ENCODE measurements around the gene GJB3. TPM values are rescaled to one million over a fixed set of nuclear protein-coding genes. Genes with fewer than 3 reads are reported as not detected.
"Not testable (repeated sequence)": the region's sequence is repeated elsewhere in the genome, so short reads cannot be mapped to it uniquely, and the experiment has no call there.

GJB3 gene
- total RNA-seq = not detected

GRCh38 chr1:34781071-34781843 is at the start of gene GJB3:
Gene GJB3, plus strand, starts transcription at chr1:34781214. Its CDS starts 3,549 bp downstream, at chr1:34784763.
- DNase-seq (ENCODE audit: low spot score) (no peak), ATAC-seq (ENCODE audit: low FRiP score) (no peak)
- no peak for TF ChIP-seq CTCF (IDR thresholded peaks at IDR 0.05)

GRCh38 chr1:34732831-34733230 is 48.2 kb upstream of the GJB3 start:
- not testable (repeated sequence) for DNase-seq (ENCODE audit: low spot score); ATAC-seq (ENCODE audit: low FRiP score)

- no peak for TF ChIP-seq CTCF (IDR thresholded peaks at IDR 0.05)
- DNase-seq (ENCODE audit: low spot score) (no peak), ATAC-seq (ENCODE audit: low FRiP score) (no peak)
These were observed 44.3 kb upstream of the GJB3 start for GRCh38 chr1:34736692-34737091.

- ATAC-seq (ENCODE audit: low FRiP score); DNase-seq (ENCODE audit: low spot score): not testable (repeated sequence)
These were observed 43.8 kb upstream of the GJB3 start for GRCh38 chr1:34737236-34737635.

DNA sequence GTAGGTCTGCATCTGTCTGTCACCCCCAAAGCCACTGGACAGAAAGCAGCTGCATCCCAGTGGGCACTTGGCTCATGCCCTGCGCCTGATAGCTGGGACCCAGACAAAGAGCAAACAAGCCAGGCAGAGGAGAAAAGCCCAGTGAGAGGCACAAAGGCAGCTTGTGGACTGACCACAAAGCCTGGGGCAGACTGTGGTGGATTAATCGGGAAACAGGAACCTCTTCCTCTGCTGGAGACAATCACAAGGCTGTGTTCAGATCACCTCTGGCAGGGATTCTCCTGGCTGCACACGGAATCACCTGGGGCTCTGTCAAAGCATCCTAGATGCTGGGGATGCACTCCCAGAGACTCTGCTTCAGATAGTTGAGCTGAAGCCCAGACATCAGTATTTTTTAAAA is 41.4 kb upstream of the GJB3 start:
- no peak for TF ChIP-seq CTCF (IDR thresholded peaks at IDR 0.05)
- ATAC-seq (ENCODE audit: low FRiP score) = no peak
- DNase-seq (ENCODE audit: low spot score) = no peak

GRCh38 chr1:34740161-34740868 is 40.7 kb upstream of the GJB3 start:
- DNase-seq (ENCODE audit: low spot score) (no peak), ATAC-seq (ENCODE audit: low FRiP score) (no peak)
- TF ChIP-seq CTCF (IDR thresholded peaks at IDR 0.05) = no peak

DNA sequence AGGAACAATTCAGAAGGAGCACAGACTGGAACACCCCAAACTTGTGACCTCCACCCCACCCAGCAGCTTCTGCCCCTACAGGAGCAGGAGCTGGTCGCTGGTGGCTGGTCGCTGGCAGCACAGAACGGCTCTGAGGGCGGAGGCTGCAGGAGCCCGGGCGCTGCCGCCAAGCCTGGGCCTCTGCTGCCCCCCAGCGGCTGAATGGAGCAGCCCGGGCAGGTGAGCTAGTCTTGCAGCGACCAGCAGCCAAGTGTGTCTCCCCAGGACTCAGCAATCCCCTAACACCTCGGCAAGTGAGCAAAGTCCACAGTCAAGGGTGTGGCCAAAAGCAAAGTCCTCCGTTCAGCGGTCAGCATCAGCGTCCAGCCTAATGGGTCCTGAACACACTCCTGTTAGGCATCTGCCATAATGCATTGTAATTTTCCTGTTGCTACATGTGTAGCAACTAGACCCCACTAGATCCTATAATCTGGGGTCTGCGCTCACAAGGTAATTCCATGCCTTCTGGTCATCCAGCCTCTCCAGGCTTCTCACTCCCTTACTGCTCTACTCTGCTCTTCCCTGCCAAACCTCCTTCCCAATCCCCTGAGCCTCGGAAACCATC is 38.2 kb upstream of the GJB3 start:
- peak in 1 of 3 donors; percentile 30 for TF ChIP-seq CTCF (IDR thresholded peaks at IDR 0.05)
- no peak for ATAC-seq (ENCODE audit: low FRiP score)
- peak; percentile 59 for DNase-seq (ENCODE audit: low spot score)

DNA sequence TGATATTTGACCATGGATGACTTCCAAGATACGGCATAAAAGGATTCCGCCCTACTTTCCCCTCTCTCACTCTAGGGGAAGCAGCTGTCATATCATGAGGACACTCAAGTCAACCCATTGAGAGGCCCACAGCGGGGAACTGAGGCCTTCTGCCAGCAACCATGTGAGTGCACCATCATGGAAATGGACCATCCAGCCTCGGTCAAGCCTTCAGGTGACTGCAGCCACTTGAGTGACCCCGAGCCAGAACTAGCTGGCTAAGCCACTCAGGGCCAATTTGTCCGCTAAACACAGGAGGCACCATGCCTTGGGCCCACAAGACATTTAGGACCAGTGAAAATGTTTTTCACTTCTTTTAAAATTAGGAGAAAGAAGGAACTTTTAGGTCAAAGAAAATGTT is 37.2 kb upstream of the GJB3 start:
- no peak for ATAC-seq (ENCODE audit: low FRiP score)
- DNase-seq (ENCODE audit: low spot score) = no peak

More for the DNA sequence above, 37.2 kb upstream of the GJB3 start:
- TF ChIP-seq CTCF (IDR thresholded peaks at IDR 0.05) = no peak
